ENCODE data around the gene NUDT2. TPM values are rescaled to one million over a fixed set of nuclear protein-coding genes. Genes with fewer than 3 reads are reported as not detected.
"Not testable (repeated sequence)": the region's sequence is repeated elsewhere in the genome, so short reads cannot be mapped to it uniquely, and the experiment has no call there.

Gene NUDT2
- total RNA-seq, 6 experiments from 2014 or later = 29.0 to 35.2 (median 31.9) TPM

DNA sequence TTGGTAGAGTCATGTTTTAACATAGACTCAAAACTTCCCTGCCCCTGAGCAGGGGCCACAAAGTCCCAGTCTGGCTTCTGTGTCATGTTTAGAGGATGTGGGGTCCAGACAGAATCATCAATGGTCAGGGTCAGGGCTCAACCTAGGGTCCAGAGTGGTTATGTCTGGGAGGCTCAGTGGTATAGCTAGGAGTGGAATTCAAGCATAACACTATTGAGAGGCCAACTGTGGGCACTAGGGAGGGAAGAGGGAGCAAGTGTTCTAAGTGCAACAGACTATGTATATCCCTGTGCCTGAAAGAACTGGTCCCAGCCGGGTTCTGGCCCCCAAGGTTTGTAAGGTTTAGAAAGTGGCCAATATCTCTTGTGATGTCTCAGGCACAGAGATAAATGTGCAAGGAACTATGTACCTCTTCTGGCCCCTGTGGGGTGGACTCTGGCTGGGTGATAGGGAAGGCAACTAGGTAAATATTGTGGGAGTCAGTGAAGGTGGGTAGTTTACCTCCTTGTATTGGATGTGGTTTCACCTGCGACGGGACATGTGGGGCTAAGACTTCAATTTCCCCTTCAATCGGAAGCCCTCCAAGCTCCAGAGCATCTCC, 33.3 kb downstream of the NUDT2 start:
- no peaks in the 10 kb centered on the region for H3K36me3 Mint-ChIP-seq (ENCODE audit: low read depth)
- TF ChIP-seq, protein P1, sequence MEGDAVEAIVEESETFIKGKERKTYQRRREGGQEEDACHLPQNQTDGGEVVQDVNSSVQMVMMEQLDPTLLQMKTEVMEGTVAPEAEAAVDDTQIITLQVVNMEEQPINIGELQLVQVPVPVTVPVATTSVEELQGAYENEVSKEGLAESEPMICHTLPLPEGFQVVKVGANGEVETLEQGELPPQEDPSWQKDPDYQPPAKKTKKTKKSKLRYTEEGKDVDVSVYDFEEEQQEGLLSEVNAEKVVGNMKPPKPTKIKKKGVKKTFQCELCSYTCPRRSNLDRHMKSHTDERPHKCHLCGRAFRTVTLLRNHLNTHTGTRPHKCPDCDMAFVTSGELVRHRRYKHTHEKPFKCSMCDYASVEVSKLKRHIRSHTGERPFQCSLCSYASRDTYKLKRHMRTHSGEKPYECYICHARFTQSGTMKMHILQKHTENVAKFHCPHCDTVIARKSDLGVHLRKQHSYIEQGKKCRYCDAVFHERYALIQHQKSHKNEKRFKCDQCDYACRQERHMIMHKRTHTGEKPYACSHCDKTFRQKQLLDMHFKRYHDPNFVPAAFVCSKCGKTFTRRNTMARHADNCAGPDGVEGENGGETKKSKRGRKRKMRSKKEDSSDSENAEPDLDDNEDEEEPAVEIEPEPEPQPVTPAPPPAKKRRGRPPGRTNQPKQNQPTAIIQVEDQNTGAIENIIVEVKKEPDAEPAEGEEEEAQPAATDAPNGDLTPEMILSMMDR (IDR thresholded peaks at IDR 0.05) = no peak
- no peak overlapping the region for H3K27ac Mint-ChIP-seq
- no peaks in the 10 kb centered on the region; the same call in 1 of the 2 replicates for H3K27me3 Mint-ChIP-seq (ENCODE audit: insufficient read depth)
- H3K4me1 Mint-ChIP-seq (ENCODE audit: low read depth) = no peaks in the 10 kb centered on the region
- no peak overlapping the region for H3K4me3 Mint-ChIP-seq
- no peak for DNase-seq
- no peaks in the 10 kb centered on the region; the same call in 1 of the 2 replicates for H3K9me3 Mint-ChIP-seq

DNA sequence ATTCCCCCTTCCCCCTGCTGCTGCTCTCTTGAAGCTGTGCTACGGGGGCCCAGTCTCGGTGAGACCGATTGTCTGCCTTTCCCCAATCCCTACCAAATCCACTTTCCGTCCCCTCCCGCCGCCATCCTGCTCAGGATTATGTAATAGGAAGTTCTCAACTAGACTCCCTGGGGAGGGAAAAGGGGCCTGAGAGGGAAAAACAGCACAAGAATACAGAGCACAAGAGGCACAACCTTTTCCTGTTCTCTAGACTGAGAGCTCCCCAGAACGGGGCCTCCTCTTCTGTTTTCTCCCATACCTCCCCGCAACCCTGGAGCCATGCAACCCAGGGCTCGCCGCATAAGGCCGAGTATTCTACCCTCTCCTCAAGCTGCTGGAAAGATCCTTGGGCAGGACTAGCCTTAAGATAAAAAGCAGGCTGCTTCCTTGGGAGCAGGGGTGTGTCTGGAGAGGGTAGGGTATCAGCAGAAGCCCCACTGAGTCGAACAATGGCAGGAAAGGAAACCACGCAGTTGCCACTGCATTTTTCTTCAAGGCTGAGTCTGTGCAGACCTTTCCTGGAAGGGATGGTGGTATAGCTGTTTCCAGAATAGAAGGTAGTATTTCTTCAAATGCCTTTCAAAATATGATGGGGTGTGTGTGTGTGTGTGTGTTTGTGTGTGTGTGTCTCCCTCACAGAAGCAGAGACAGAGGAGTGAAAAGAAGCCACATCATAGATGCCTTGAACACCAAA, 34.4 kb downstream of the NUDT2 start:
- DNase-seq = no peak
- H3K4me3 Mint-ChIP-seq = no peak overlapping the region
- no peaks in the 10 kb centered on the region; the same call in 1 of the 2 replicates for H3K27me3 Mint-ChIP-seq (ENCODE audit: insufficient read depth)
- no peak overlapping the region for H3K27ac Mint-ChIP-seq
- H3K4me1 Mint-ChIP-seq (ENCODE audit: low read depth) = no peaks in the 10 kb centered on the region
- H3K9me3 Mint-ChIP-seq = peaks cover 7% of the 10 kb centered on the region
- peaks cover 6% of the 10 kb centered on the region for H3K36me3 Mint-ChIP-seq (ENCODE audit: low read depth)
- TF ChIP-seq, protein P1 (IDR thresholded peaks at IDR 0.05) = no peak

DNA sequence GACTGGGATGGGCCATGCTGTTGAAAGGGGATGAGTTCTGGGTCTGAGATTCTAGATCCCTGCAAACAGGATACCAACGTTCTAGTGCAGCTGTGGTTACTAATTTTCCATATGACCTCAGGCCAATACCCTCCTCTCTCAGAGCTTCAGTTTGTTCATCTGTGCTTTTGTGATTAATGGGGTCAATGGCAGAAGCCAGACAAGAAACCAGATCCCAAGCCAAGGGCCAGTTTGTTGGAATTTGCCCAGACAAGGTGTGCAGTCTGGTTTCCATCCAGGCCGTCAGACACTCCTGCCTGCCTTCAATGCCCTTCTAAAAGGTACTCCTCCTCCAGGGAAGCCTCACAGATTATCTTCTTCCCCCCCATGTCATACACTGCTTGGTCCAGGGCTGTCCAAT, 35.9 kb downstream of the NUDT2 start:
- Mint-ChIP-seq H3K27ac (no peak overlapping the region), H3K36me3 (ENCODE audit: low read depth) (peaks cover 10% of the 10 kb centered on the region), H3K27me3 (ENCODE audit: insufficient read depth) (no peaks in the 10 kb centered on the region; the same call in 1 of the 2 replicates), H3K9me3 (peaks cover 12% of the 10 kb centered on the region), H3K4me3 (no peak overlapping the region), H3K4me1 (ENCODE audit: low read depth) (no peaks in the 10 kb centered on the region)
- TF ChIP-seq, protein P1 (IDR thresholded peaks at IDR 0.05) = no peak
- no peak for DNase-seq

DNA sequence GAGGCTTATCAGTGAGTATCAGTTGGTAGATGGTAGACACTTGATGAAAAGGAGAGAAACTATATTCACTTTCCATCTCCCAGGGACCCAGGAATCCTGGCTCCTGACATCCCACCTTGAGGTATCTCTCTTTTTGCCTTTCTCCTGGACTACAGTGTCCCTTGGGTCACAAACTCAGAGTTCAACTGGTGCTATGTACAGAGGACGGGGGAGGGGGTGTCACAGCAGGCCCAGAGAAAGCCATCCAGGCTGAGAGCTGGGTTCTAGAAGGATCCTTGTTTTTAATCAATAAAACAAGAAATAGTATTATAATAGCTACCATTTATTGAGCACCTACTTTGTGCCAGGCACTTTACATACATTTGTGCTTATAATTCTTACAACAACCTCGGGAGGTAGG, 37.0 kb downstream of the NUDT2 start:
- Mint-ChIP-seq H3K4me3 (no peak overlapping the region), H3K36me3 (ENCODE audit: low read depth) (peaks cover 10% of the 10 kb centered on the region), H3K27ac (no peak overlapping the region), H3K9me3 (peaks cover 17% of the 10 kb centered on the region), H3K4me1 (ENCODE audit: low read depth) (no peaks in the 10 kb centered on the region), H3K27me3 (ENCODE audit: insufficient read depth) (peaks cover 2% of the 10 kb centered on the region)
- TF ChIP-seq, protein P1 (IDR thresholded peaks at IDR 0.05) = no peak
- DNase-seq = no peak

DNA sequence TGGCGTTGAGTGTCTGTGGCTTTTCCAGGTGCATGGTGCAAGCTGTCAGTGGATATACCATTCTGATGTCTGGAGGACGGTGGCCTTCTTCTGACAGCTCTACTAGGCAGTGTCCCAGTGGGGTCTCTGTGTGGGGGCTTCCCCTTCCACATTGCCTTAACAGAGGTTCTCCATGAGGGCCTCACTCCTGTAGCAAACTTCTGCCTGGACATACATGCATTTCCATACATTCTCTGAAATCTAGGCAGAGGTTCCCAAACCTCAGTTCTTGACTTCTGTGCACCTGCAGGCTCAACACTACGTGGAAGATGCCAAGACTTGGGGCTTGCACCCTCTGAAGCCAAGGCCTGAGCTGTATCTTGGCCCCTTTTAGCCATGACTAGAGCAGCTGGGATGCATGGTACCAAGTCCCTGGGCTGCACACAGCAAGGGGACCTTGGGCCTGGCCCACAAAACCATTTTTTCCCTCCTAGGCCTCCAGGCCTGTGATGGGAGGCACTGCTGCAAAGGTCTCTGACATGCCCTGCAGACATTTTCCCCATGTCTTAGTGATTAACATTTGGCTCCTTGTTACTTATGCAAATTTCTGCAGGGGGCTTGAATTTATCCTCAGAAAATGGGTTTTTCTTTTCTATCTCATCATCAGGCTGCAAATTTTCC, 38.5 kb downstream of the NUDT2 start:
- not testable (repeated sequence) for DNase-seq

DNA sequence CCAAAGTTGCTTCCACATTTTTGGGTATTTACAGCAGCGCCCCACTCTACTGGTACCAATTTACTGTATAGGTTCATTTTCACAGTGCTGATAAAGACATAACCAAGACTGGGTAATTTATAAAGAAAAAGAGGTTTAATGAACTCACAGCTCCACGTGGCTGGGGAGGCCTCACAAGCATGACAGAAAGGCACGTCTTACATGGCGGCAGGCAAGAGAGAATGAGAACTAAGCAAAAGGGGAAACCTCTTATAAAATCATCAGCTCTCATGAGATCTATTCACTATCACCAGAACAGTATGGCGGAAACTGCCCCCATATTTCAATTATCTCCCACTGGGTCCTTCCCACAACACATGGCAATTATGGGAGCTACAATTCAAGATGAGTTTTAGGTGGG, 39.4 kb downstream of the NUDT2 start:
- not testable (repeated sequence) for H3K27me3 Mint-ChIP-seq (ENCODE audit: insufficient read depth); H3K4me1 Mint-ChIP-seq (ENCODE audit: low read depth); H3K36me3 Mint-ChIP-seq (ENCODE audit: low read depth); H3K27ac Mint-ChIP-seq; DNase-seq; H3K4me3 Mint-ChIP-seq
- H3K9me3 Mint-ChIP-seq = peaks cover 17% of the 10 kb centered on the region

More for the DNA sequence above, 38.5 kb downstream of the NUDT2 start:
- not testable (repeated sequence) for H3K27ac Mint-ChIP-seq; H3K4me3 Mint-ChIP-seq; H3K36me3 Mint-ChIP-seq (ENCODE audit: low read depth); H3K4me1 Mint-ChIP-seq (ENCODE audit: low read depth); H3K27me3 Mint-ChIP-seq (ENCODE audit: insufficient read depth)
- peaks cover 17% of the 10 kb centered on the region for H3K9me3 Mint-ChIP-seq
